GM12878 (cell line): ENCODE measurements around the gene SYNPR.

Experiments used
- FOXK2 ChIP-seq: fragments of 450-650 bp; IDR thresholded peaks from 2 replicates; pipeline ENCODE4 v1.6.1; 2017; ENCODE audit warnings: mild to moderate bottlenecking, moderate library complexity
- JUND ChIP-seq: IDR thresholded peaks from 2 replicates; pipeline ENCODE4 v1.6.1; 2012; ENCODE audit warnings: low read depth, mild to moderate bottlenecking, low read length, improper control_type of control experiment, moderate library complexity
- NFIC ChIP-seq: IDR thresholded peaks from 2 replicates; pipeline ENCODE4 v1.6.1; 2012; ENCODE audit warnings: low read depth, mild to moderate bottlenecking, inconsistent platforms, low read length, moderate library complexity
- NRF1 ChIP-seq: conservative IDR thresholded peaks from 2 replicates; pipeline ENCODE4 v1.6.1; 2011; ENCODE audit warnings: mild to moderate bottlenecking, low read depth, low read length, improper control_type of control experiment
- POLR2A ChIP-seq: IDR thresholded peaks from 2 replicates; pipeline ENCODE4 v1.6.1; 2011; ENCODE audit warnings: low read depth, mild to moderate bottlenecking, low read length
- RFX5 ChIP-seq: IDR thresholded peaks from 2 replicates; pipeline ENCODE4 v1.6.1; 2011; ENCODE audit warnings: low read depth, low read length, improper control_type of control experiment
- TF ChIP-seq, protein P1 (sequence below): IDR thresholded peaks from 2 replicates; pipeline ENCODE4 v1.6.1; 2011; ENCODE audit warnings: low read depth, mild to moderate bottlenecking, low read length, moderate library complexity, borderline replicate concordance; ENCODE audit errors: extremely low read depth
- TF ChIP-seq, protein P2 (sequence below), 3 experiments: IDR thresholded peaks in 2 of 3; conservative IDR thresholded peaks in 1 of 3; 2 replicates each; pipeline ENCODE4 v1.5.1; 2011; ENCODE audit warnings: low read depth in 3 of 3, low read length in 3 of 3, mild to moderate bottlenecking in 3 of 3, control low read depth in 2 of 3, moderate library complexity in 2 of 3, inconsistent platforms in 1 of 3, mixed read lengths in 1 of 3; ENCODE audit not compliant: control insufficient read depth in 2 of 3, insufficient read depth in 1 of 3; ENCODE audit errors: extremely low read depth in 1 of 3

DNA sequence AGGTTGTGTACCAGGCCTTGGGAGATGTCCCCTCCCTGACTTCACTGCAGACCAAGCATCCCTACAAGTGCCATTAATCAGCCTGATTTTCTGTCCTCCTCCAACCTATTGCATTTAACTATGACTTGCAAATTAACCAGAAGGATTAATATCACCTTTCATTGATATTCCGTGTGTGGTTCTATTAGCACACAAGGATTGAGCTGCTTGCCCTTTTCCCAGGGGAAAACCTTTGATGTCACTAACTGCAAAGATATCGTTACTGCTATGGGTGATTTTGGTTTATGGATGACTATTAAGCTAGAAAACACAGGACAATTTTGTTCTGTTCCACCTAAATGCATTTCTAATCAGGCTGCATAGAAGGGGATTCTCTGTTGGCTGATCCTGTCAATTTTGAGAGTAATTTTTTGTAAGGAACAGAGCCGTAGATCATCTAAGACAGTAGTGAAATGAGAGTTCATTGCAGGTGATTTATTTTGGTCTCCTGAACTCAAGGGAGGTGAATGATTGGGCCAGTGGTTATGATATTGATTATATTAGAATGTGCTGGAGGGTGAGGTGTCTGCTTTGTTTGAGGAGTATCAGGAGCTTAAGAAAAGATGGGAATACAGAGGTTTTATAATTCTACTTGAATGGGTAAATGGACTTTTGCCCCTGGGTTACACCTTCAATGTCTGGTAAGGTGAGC lies 196.9 kb downstream of the SYNPR start:
- TF ChIP-seq NRF1 (no peak), NFIC (no peak), POLR2A (no peak), FOXK2 (no peak), RFX5 (no peak), JUND (no peak)
- TF ChIP-seq, protein P1, sequence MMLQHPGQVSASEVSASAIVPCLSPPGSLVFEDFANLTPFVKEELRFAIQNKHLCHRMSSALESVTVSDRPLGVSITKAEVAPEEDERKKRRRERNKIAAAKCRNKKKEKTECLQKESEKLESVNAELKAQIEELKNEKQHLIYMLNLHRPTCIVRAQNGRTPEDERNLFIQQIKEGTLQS: no peak
- TF ChIP-seq, protein P2, sequence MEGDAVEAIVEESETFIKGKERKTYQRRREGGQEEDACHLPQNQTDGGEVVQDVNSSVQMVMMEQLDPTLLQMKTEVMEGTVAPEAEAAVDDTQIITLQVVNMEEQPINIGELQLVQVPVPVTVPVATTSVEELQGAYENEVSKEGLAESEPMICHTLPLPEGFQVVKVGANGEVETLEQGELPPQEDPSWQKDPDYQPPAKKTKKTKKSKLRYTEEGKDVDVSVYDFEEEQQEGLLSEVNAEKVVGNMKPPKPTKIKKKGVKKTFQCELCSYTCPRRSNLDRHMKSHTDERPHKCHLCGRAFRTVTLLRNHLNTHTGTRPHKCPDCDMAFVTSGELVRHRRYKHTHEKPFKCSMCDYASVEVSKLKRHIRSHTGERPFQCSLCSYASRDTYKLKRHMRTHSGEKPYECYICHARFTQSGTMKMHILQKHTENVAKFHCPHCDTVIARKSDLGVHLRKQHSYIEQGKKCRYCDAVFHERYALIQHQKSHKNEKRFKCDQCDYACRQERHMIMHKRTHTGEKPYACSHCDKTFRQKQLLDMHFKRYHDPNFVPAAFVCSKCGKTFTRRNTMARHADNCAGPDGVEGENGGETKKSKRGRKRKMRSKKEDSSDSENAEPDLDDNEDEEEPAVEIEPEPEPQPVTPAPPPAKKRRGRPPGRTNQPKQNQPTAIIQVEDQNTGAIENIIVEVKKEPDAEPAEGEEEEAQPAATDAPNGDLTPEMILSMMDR (IDR thresholded peaks at IDR 0.05 in 2 of 3, conservative IDR thresholded peaks at IDR 0.05 in 1 of 3; ENCODE audit: control insufficient read depth in 2 of 3, extremely low read depth in 1 of 3, insufficient read depth in 1 of 3, low read depth in 3 of 3, low read length in 3 of 3): no peak
